ENCODE measurements around the gene CTSW.

CTSW gene

GRCh38 chr11:65868076-65868667 lies 11.5 kb upstream of the CTSW start:
- DNase-seq, result no peak

GRCh38 chr11:65868907-65869306 lies 10.7 kb upstream of the CTSW start:
- DNase-seq, result no peak

GRCh38 chr11:65869643-65870306 lies 9.9 kb upstream of the CTSW start:
- no peak for DNase-seq

GRCh38 chr11:65870307-65870658 lies 9.4 kb upstream of the CTSW start:
- no peak for DNase-seq

GRCh38 chr11:65870706-65871681 lies 8.6 kb upstream of the CTSW start:
- no peak for DNase-seq

GRCh38 chr11:65871811-65872548 lies 7.7 kb upstream of the CTSW start:
- no peak for DNase-seq

GRCh38 chr11:65872586-65873317 lies 6.9 kb upstream of the CTSW start, which contains the start of gene EFEMP2:
EFEMP2 (minus strand) TSS chr11:65872800; CDS start chr11:65872354, 446 bp downstream.
- DNase-seq, result no peak

GRCh38 chr11:65873318-65874156 lies 6.1 kb upstream of the CTSW start:
- DNase-seq, result peak; percentile 66

GRCh38 chr11:65880027-65880426 lies 390 bp downstream of the CTSW start:
- DNase-seq, result no peak

- no peak for DNase-seq
These were observed 1.3 kb downstream of the CTSW start for GRCh38 chr11:65880844-65881421.

- DNase-seq, result no peak
These were observed 2.8 kb downstream of the CTSW start for GRCh38 chr11:65882120-65883057.

- no peak for DNase-seq
These were observed 3.6 kb downstream of the CTSW start for GRCh38 chr11:65883058-65883761.

GRCh38 chr11:65883786-65884715 lies 4.4 kb downstream of the CTSW start:
- DNase-seq, result no peak

GRCh38 chr11:65884716-65885092 lies 5.1 kb downstream of the CTSW start:
- DNase-seq, result peak; percentile 38

- no peak for DNase-seq
These were observed 5.6 kb downstream of the CTSW start for GRCh38 chr11:65885231-65885630.

- no peak for DNase-seq
These were observed 6.3 kb downstream of the CTSW start for GRCh38 chr11:65885808-65886536.

Data from NCI-H446 treated with DMSO at 0.1 percent for 48 hours (cell line).